K562 (cell line): Measurements from ENCODE around the gene PCDHGC4. TPM values are rescaled to one million over a fixed set of nuclear protein-coding genes. Genes with fewer than 3 reads are reported as not detected.

Experiments used
- CREB1 ChIP-seq, 2 experiments: sonication (generic) in 1 of 2; formaldehyde crosslinking in 1 of 2; IDR thresholded peaks; 2 replicates each; pipeline versions ENCODE4 v1.6.1 to v1.8.0; 2012 to 2022; ENCODE audit warnings: inconsistent platforms in 1 of 2, mild to moderate bottlenecking in 1 of 2, missing genetic modification reagents in 1 of 2, moderate library complexity in 1 of 2
- DNMT1 ChIP-seq: fragments of 450-650 bp; IDR thresholded peaks from 2 replicates; pipeline ENCODE4 v1.6.1; 2016; ENCODE audit warnings: antibody characterized with exemption, mild to moderate bottlenecking
- FIP1L1 ChIP-seq: fragments of 200-400 bp; formaldehyde crosslinking; IDR thresholded peaks from 2 replicates; pipeline ENCODE4 v1.6.1; 2018; ENCODE audit warnings: mild to moderate bottlenecking, low read depth, low read length; ENCODE audit not compliant: poor library complexity, severe bottlenecking
- FOXA3 ChIP-seq, 2 experiments: fragments of 450-650 bp in 1 of 2; sonication (generic) in 1 of 2; formaldehyde crosslinking; IDR thresholded peaks in 1 of 2; conservative IDR thresholded peaks in 1 of 2; 2 replicates each; pipeline versions ENCODE4 v1.4.0 to v1.8.0; 2020 to 2022; ENCODE audit warnings: mild to moderate bottlenecking in 2 of 2, missing genetic modification reagents in 1 of 2
- FOXK2 ChIP-seq, 2 experiments: fragments of 450-650 bp; IDR thresholded peaks in 1 of 2; conservative IDR thresholded peaks in 1 of 2; 2 replicates each; pipeline ENCODE4 v1.6.1; 2016; ENCODE audit warnings: low read depth in 2 of 2, mild to moderate bottlenecking in 1 of 2
- GMEB1 ChIP-seq: fragments of 250-450 bp; sonication (Bioruptor Pico); IDR thresholded peaks from 2 replicates; pipeline ENCODE4 v1.4.0; 2020; ENCODE audit warnings: mild to moderate bottlenecking
- HEY1 ChIP-seq: fragments of 250-450 bp; sonication (Bioruptor Pico); IDR thresholded peaks from 2 replicates; pipeline ENCODE4 v1.5.0; 2020; ENCODE audit warnings: mild to moderate bottlenecking, moderate library complexity, borderline replicate concordance
- JUNB ChIP-seq: fragments of 450-650 bp; formaldehyde crosslinking; conservative IDR thresholded peaks from 2 replicates; pipeline ENCODE4 v1.4.0; 2020; ENCODE audit warnings: mild to moderate bottlenecking
- KDM2B ChIP-seq: fragments of 250-450 bp; sonication (Bioruptor Pico); IDR thresholded peaks from 2 replicates; pipeline ENCODE4 v1.8.0; 2021; ENCODE audit warnings: mild to moderate bottlenecking, moderate library complexity
- KHSRP ChIP-seq: fragments of 450-650 bp; IDR thresholded peaks from 2 replicates; pipeline ENCODE4 v1.6.1; 2017
- KLF6 ChIP-seq: fragments of 250-450 bp; sonication (Bioruptor Pico); IDR thresholded peaks from 2 replicates; pipeline ENCODE4 v1.4.0; 2020; ENCODE audit warnings: mild to moderate bottlenecking, moderate library complexity, borderline replicate concordance
- NCOR1 ChIP-seq: fragments of 450-650 bp; IDR thresholded peaks from 2 replicates; pipeline ENCODE4 v1.6.1; 2016; ENCODE audit warnings: mild to moderate bottlenecking, moderate library complexity
- NFE2 ChIP-seq: IDR thresholded peaks from 2 replicates; pipeline ENCODE4 v1.6.1; 2014; ENCODE audit warnings: antibody characterized with exemption, low read depth
- NKRF ChIP-seq: fragments of 450-650 bp; IDR thresholded peaks from 2 replicates; pipeline ENCODE4 v1.6.1; 2016; ENCODE audit warnings: borderline replicate concordance
- RFX7 ChIP-seq: fragments of 250-450 bp; sonication (Bioruptor Pico); IDR thresholded peaks from 2 replicates; pipeline ENCODE4 v1.5.1; 2021; ENCODE audit warnings: mild to moderate bottlenecking
- SMAD2 ChIP-seq: fragments of 150-350 bp; IDR thresholded peaks from 2 replicates; pipeline ENCODE4 v1.6.1; 2014; ENCODE audit warnings: low read depth, mild to moderate bottlenecking, low read length
- SNRNP70 ChIP-seq: fragments of 200-400 bp; formaldehyde crosslinking; optimal IDR thresholded peaks from 2 replicates; pipeline ENCODE3; 2017; ENCODE audit warnings: low read depth, low read length
- SUPT5H ChIP-seq: fragments of 450-650 bp; IDR thresholded peaks from 2 replicates; pipeline ENCODE4 v1.6.1; 2016
- TCF7L2 ChIP-seq: fragments of 150-350 bp; IDR thresholded peaks from 2 replicates; pipeline ENCODE4 v1.6.1; 2016; ENCODE audit warnings: low read depth, mild to moderate bottlenecking, low read length, moderate library complexity
- TCFL5 ChIP-seq: fragments of 250-450 bp; sonication (Bioruptor Pico); conservative IDR thresholded peaks from 2 replicates; pipeline ENCODE4 v1.6.1; 2021; ENCODE audit warnings: mild to moderate bottlenecking, moderate library complexity, matching md5 sums
- ZFX ChIP-seq: sonication (generic); formaldehyde crosslinking; IDR thresholded peaks from 2 replicates; pipeline ENCODE4 v1.8.0; 2022; ENCODE audit warnings: mild to moderate bottlenecking, missing genetic modification reagents, moderate library complexity
- ZNF175 ChIP-seq: fragments of 200-800 bp; sonication (Bioruptor generic); IDR thresholded peaks from 2 replicates; pipeline ENCODE4 v1.6.1; 2016; ENCODE audit warnings: low read depth, mild to moderate bottlenecking, missing genetic modification characterization, missing compliant biosample characterization
- ZNF444 ChIP-seq: fragments of 250-450 bp; sonication (Bioruptor Pico); IDR thresholded peaks from 2 replicates; pipeline ENCODE4 v1.4.0; 2020; ENCODE audit warnings: mild to moderate bottlenecking, moderate library complexity
- ZNF57 ChIP-seq: fragments of 450-650 bp; formaldehyde crosslinking; IDR thresholded peaks from 2 replicates; pipeline ENCODE4 v1.4.0; 2020; ENCODE audit warnings: mild to moderate bottlenecking, moderate library complexity
- ZNF79 ChIP-seq: fragments of 250-450 bp; sonication (Bioruptor Pico); IDR thresholded peaks from 2 replicates; pipeline ENCODE4 v1.4.0; 2020; ENCODE audit warnings: low read depth, mild to moderate bottlenecking, moderate library complexity
- polyA plus RNA-seq, 8 experiments: library from polyadenylated mRNA; depleted of rRNA in 4 of 8; stranded (reverse) in 5 of 8; unstranded in 3 of 8; fragments of >200 nt; fragmentation: Nextera tagmentation in 2 of 8; fragmentation: Illumina TruSeq in 1 of 8; extraction: Ambion mirVana in 2 of 8; extraction: Trizol in 1 of 8; gene quantifications; 2 replicates each; pipeline versions ENCODE4 v1.2.1 to v1.2.3, GENCODE V29; 2011 to 2014; ENCODE audit warnings: inconsistent platforms in 1 of 8, missing spikeins in 1 of 8
- total RNA-seq, 7 experiments: library from RNA; depleted of rRNA in 6 of 7; stranded (reverse); fragments of >200 nt in 6 of 7; fragmentation: Illumina TruSeq in 2 of 7; extraction: Trizol in 2 of 7; gene quantifications; 2 replicates each; pipeline versions ENCODE4 v1.2.1 to v1.2.3, GENCODE V29; 2011 to 2021; ENCODE audit warnings: low replicate concordance in 1 of 7
- TF ChIP-seq, protein P1 (sequence below): IDR thresholded peaks from 3 replicates; pipeline ENCODE4 v1.6.1; 2011; ENCODE audit warnings: borderline replicate concordance, mild to moderate bottlenecking; ENCODE audit not compliant: insufficient read length, insufficient read depth

The PCDHGC4 gene
- total and polyA plus RNA-seq, 9 of the 15 experiments (the other 6 are each of a cell fraction or from before 2014, with no cell fraction given), result 0.05 TPM; not detected in 8

DNA sequence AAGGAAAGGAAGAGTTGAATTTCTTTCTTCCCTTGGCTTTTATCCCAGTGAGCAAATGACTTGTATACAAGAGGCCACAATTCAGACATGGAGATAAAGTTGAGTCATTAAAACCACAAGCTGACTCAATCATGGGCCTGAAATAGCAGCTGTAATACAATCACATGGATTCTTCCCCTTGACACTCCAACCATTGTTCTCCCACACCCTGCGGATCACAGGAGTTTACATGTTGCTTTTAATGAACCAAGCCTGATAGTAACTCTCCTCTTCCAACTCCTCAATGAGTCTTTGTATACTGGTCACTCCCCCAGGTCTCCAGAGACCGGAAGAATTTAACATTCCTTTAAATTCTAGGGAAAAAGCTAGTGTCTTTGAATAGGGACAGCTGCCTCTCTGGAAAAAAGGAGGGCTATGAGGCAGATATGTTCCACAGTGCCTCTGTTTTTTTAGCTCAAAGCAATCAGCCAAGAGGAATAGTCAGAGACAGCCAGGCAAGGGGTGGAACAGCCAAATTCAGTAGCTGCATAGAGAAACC is 36.5 kb downstream of the PCDHGC4 start (continued):
- TF ChIP-seq SMAD2 (no peak), RFX7 (CRISPR knock-in tag) (no peak), ZNF79 (CRISPR knock-in tag) (no peak), KLF6 (CRISPR knock-in tag) (no peak), HEY1 (CRISPR knock-in tag) (no peak), DNMT1 (no peak), KDM2B (CRISPR knock-in tag) (no peak), FIP1L1 (no peak), CREB1 (IDR thresholded peaks at IDR 0.05) (no peak), CREB1 (CRISPR knock-in tag; IDR thresholded peaks at IDR 0.05) (no peak), ZNF175 (CRISPR knock-in tag) (0 out of 2 replicates have a peak, but pooled peaks have one; percentile 24), FOXA3 (CRISPR knock-in tag; conservative IDR thresholded peaks at IDR 0.05 in 1 of 2, IDR thresholded peaks at IDR 0.05 in 1 of 2) (peak; percentile 50 to 72; a peak in 3 of 4 replicates), ZFX (CRISPR knock-in tag) (no peak), NFE2 (peak; percentile 61; the same call in 1 of the 2 replicates), TCF7L2 (no peak), ZNF57 (CRISPR knock-in tag) (no peak), JUNB (CRISPR knock-in tag) (peak; percentile 63; the same call in 1 of the 2 replicates), GMEB1 (CRISPR knock-in tag) (no peak), TCFL5 (no peak), NCOR1 (no peak), SUPT5H (no peak), SNRNP70 (no peak), ZNF444 (no peak), FOXK2 (conservative IDR thresholded peaks at IDR 0.05 in 1 of 2, IDR thresholded peaks at IDR 0.05 in 1 of 2; ENCODE audit: low read depth in 2 of 2) (peak; percentile 59 to 62; a peak in 3 of 4 replicates), NKRF (no peak), KHSRP (no peak)
- TF ChIP-seq, protein P1, sequence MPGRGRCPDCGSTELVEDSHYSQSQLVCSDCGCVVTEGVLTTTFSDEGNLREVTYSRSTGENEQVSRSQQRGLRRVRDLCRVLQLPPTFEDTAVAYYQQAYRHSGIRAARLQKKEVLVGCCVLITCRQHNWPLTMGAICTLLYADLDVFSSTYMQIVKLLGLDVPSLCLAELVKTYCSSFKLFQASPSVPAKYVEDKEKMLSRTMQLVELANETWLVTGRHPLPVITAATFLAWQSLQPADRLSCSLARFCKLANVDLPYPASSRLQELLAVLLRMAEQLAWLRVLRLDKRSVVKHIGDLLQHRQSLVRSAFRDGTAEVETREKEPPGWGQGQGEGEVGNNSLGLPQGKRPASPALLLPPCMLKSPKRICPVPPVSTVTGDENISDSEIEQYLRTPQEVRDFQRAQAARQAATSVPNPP, result no peak
